ENCODE results near the gene IRGC. TPM values are rescaled to one million over a fixed set of nuclear protein-coding genes. Genes with fewer than 3 reads are reported as not detected.

The IRGC gene
- total RNA-seq, 5 donors from 2014 or later (not counting 1 experiment from before 2014, with no cell fraction given): not detected

DNA sequence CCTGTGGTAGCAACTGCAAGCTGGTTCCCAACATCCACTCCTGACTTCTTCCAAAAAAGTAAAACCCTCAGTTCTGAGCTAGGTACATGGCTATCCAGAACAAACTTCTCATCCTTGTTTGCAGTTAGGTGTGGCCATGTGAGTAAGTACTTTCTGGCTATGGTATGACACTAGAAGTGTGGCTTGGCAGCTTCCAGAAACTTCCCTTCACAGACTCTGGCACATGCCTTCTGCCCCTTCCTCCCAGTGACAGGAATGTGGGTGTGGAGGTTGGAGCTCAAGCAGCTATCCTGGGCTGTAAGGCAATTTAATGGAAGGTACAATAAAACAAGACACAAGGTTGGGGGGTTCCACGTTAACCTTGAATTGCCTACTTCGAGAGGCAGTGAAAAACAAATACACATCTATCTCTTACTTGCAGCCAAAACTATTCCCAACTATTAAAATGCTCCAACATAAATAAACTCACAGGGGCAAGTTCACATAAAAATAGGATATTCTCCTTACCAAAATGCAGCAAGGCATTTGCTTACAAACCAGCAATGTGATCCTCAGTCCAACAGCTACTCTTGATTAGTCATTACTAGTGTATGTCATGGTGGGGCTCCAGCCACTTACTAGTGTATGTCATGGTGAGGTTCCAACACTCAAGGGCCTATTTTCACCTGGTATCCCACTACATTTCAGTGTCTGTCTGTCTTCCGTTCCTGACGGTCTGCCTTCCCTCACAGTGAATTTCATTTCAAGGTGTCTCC lies 35.8 kb downstream of the IRGC start:
- H3K9me3 Mint-ChIP-seq: no peaks in the 10 kb centered on the region
- H3K4me1 Mint-ChIP-seq: peaks cover 42 to 61% (median 45%) of the 10 kb centered on the region in 3 donors
- H3K36me3 Mint-ChIP-seq: peaks cover 36% of the 10 kb centered on the region
- no peak overlapping the region for H3K4me3 Mint-ChIP-seq
- ChIA-PET CTCF (interaction anchor here in 1 of 2 donors (0.5 kb wide), 1 partner anchor 78 kb away, joined by 4 read pairs; no protein-coding TSS in a partner anchor), POLR2A (no interaction called here)
- H3K27ac Mint-ChIP-seq: peak overlapping the region; percentile 72 to 74
- DNase-seq (no peak), ATAC-seq (replicated peaks in 1 of 4) (no peak)
- no peak overlapping the region for H3K4me3 ChIP-seq (ENCODE audit: control insufficient read depth in 1 of 2, extremely low read depth in 1 of 2, low read length in 1 of 2)
- H3K27ac ChIP-seq (ENCODE audit: low read length): no peak overlapping the region
- no peaks in the 10 kb centered on the region for H3K9me3 ChIP-seq
- no peaks in the 10 kb centered on the region for H3K27me3 Mint-ChIP-seq
- peaks cover 2 to 47% of the 10 kb centered on the region in 2 experiments for H3K4me1 ChIP-seq (ENCODE audit: control insufficient read depth in 1 of 2, extremely low read depth in 1 of 2, insufficient read depth in 2 of 2, low read length in 2 of 2)
- peaks cover 19 to 46% of the 10 kb centered on the region in 2 donors for H3K36me3 ChIP-seq (ENCODE audit: control insufficient read depth in 2 of 2, extremely low read depth in 1 of 2, insufficient read depth in 1 of 2, low read length in 1 of 2)
- WGBS (ENCODE audit: insufficient coverage): 100% methylated on average over 1 of the region's 4 CpGs
- H3K27me3 ChIP-seq (replicated peaks in 1 of 2; ENCODE audit: control insufficient read depth in 2 of 2, extremely low read depth in 1 of 2, insufficient read depth in 2 of 2, low read length in 1 of 2): no peaks in the 10 kb centered on the region

DNA sequence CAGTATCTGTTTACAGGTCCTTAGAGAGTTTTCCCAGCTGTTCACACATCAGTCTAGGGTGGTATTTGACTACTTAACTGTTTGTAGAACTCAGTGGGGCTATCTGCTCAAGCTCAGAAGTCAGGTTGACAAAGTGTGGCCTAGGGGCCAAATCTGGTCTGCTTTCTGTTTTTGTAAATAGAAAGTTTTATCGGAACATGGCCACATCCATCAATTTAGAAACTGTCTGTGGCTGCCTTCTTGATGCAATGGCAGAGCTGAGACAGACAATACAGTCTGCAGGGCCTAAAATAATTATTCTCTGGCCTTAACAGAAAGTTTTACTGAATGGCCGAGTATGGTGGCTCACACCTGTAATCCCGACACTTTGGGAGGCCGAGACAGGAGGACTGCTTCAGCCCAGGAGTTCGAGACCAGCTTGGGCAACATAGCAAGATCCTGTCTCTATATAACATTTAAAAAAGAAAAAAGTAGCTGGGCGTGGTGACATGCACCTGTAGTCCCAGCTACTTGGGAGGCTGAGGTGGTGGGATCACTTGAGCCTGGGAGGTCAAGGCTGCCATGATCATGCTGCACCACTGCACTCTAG lies 36.5 kb downstream of the IRGC start:
- 67% methylated on average over 1 of the region's 6 CpGs for WGBS (ENCODE audit: insufficient coverage)
- peak overlapping the region; percentile 95 for H3K27ac ChIP-seq (ENCODE audit: low read length)
- H3K27ac Mint-ChIP-seq: peak overlapping the region in 1 of 2 donors; percentile 72
- H3K4me3 Mint-ChIP-seq: no peak overlapping the region
- peaks cover 32% of the 10 kb centered on the region for H3K36me3 Mint-ChIP-seq
- H3K27me3 Mint-ChIP-seq: no peaks in the 10 kb centered on the region
- DNase-seq (no peak), ATAC-seq (replicated peaks in 1 of 4) (no peak)
- peaks cover 19 to 39% of the 10 kb centered on the region in 2 donors for H3K36me3 ChIP-seq (ENCODE audit: control insufficient read depth in 2 of 2, extremely low read depth in 1 of 2, insufficient read depth in 1 of 2, low read length in 1 of 2)
- H3K4me1 ChIP-seq (ENCODE audit: control insufficient read depth in 1 of 2, extremely low read depth in 1 of 2, insufficient read depth in 2 of 2, low read length in 2 of 2): peaks cover 2 to 45% of the 10 kb centered on the region in 2 experiments
- POLR2A ChIA-PET: no interaction called here
- CTCF ChIA-PET: interaction anchor here in 1 of 2 donors (1.0 kb wide), 1 partner anchor 84 kb away, joined by 3 read pairs; no protein-coding TSS in a partner anchor
- H3K4me3 ChIP-seq (ENCODE audit: control insufficient read depth in 1 of 2, extremely low read depth in 1 of 2, low read length in 1 of 2): no peak overlapping the region
- H3K9me3 Mint-ChIP-seq: no peaks in the 10 kb centered on the region
- no peaks in the 10 kb centered on the region for H3K9me3 ChIP-seq
- peaks cover 42 to 63% (median 45%) of the 10 kb centered on the region in 3 donors for H3K4me1 Mint-ChIP-seq
- H3K27me3 ChIP-seq (replicated peaks in 1 of 2; ENCODE audit: control insufficient read depth in 2 of 2, extremely low read depth in 1 of 2, insufficient read depth in 2 of 2, low read length in 1 of 2): no peaks in the 10 kb centered on the region

DNA sequence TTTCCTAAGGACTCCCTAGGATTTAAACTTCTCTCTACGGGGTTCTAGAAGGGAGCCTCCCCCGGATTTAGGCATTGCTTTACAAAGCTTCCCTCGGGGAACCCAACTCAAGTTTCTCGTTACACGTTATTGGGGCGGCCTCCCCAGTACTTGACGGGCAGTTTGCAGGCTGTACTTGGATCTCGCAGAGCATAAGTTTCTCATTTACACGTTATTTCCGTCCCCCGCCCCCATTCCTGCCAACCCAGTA lies 38.3 kb downstream of the IRGC start:
- H3K27me3 Mint-ChIP-seq: no peaks in the 10 kb centered on the region
- H3K4me1 ChIP-seq (ENCODE audit: control insufficient read depth in 1 of 2, extremely low read depth in 1 of 2, insufficient read depth in 2 of 2, low read length in 2 of 2): peaks cover 2 to 35% of the 10 kb centered on the region in 2 experiments

DNA sequence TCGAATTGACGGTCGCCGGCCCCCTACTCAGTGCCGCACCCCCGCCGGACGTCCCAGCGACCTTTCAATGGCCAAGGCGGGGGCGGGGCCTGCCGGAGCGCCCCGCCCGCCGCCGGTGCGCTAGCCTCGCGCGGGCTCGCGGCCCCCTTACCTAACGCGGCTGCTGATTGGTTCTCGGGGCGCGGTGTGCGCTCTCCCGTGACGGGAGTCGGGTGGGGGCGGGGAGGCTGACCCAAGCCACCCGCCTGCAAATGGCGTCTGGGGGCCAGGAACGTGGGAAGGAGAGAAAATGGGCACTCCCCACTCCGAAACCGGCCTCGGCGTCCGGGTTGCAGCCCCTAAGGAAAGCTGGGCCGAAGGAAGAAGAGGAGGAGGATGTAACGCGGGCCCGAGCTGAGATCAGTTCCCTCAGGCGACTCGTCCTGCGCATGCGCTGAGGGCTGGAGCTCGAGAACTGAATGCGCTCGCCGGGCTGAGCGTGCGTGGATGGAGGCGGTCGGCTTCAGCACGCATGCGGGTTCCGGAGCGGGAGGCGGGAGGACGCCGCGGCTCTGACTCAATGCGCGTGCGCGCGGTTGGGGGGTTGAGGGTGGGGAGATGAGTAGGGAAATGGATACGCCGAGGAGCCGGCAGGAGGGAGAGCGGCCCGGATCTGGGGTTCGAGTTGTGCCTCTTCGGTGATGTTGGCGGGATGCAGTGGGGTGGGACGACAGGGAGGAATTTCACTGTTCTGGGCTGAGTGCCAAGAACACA lies 38.8 kb downstream of the IRGC start, which contains the start of gene SMG9:
Gene SMG9 (minus strand): TSS at position 460 of the 753 bp plus-strand sequence. CDS start 4,221 bp downstream, outside the sequence.
- Histone ChIP-seq H3K36me3 (ENCODE audit: control insufficient read depth in 2 of 2, extremely low read depth in 1 of 2, insufficient read depth in 1 of 2, low read length in 1 of 2) (peaks cover 8 to 17% of the 10 kb centered on the region in 2 donors), H3K4me3 (ENCODE audit: control insufficient read depth in 1 of 2, extremely low read depth in 1 of 2, low read length in 1 of 2) (peak within 1 kb of the TSS; percentile 75 to 91), H3K27me3 (replicated peaks in 1 of 2; ENCODE audit: control insufficient read depth in 2 of 2, extremely low read depth in 1 of 2, insufficient read depth in 2 of 2, low read length in 1 of 2) (no peaks in the 10 kb centered on the region), H3K4me1 (ENCODE audit: control insufficient read depth in 1 of 2, extremely low read depth in 1 of 2, insufficient read depth in 2 of 2, low read length in 2 of 2) (peaks cover 2 to 35% of the 10 kb centered on the region in 2 experiments), H3K27ac (ENCODE audit: low read length) (peak within 1 kb of the TSS; percentile 95), H3K9me3 (no peaks in the 10 kb centered on the region)
- POLR2A ChIA-PET: interaction anchor here (0.6 to 1.0 kb wide), 7 partner anchors 10 to 296 kb away, joined by 3 to 5 read pairs (median 4); no protein-coding TSS in a partner anchor
- Mint-ChIP-seq H3K36me3 (peaks cover 17% of the 10 kb centered on the region), H3K9me3 (no peaks in the 10 kb centered on the region), H3K27ac (peak within 1 kb of the TSS; percentile 97 to 98), H3K27me3 (no peaks in the 10 kb centered on the region), H3K4me1 (peaks cover 38 to 58% (median 45%) of the 10 kb centered on the region in 3 donors), H3K4me3 (peak within 1 kb of the TSS; percentile 94 to 98 (median 98))
- ATAC-seq (replicated peaks in 1 of 4) (peak; percentile 85 to 90 (median 88)), DNase-seq (peak; percentile 96 to 100 (median 98))
- WGBS (ENCODE audit: insufficient coverage): under 1% methylated on average over 67 of the region's 79 CpGs
- CTCF ChIA-PET: interaction anchor here (0.6 to 2.3 kb wide), 8 partner anchors 8 to 200 kb away, joined by 3 to 13 read pairs (median 4); no protein-coding TSS in a partner anchor

More for the DNA sequence above, 38.3 kb downstream of the IRGC start:
- peak overlapping the region; percentile 95 for H3K27ac ChIP-seq (ENCODE audit: low read length)
- Mint-ChIP-seq H3K36me3 (peaks cover 20% of the 10 kb centered on the region), H3K4me3 (peak overlapping the region; percentile 94 to 98 (median 98)), H3K9me3 (no peaks in the 10 kb centered on the region), H3K27ac (peak overlapping the region; percentile 87 to 98), H3K4me1 (peaks cover 38 to 56% (median 45%) of the 10 kb centered on the region in 3 donors)
- no peak for DNase-seq
- no peak for ATAC-seq (replicated peaks in 1 of 4)
- peak overlapping the region; percentile 75 to 91 for H3K4me3 ChIP-seq (ENCODE audit: control insufficient read depth in 1 of 2, extremely low read depth in 1 of 2, low read length in 1 of 2)
- ChIA-PET CTCF (interaction anchor here in 1 of 2 donors (0.9 to 2.3 kb wide), 5 partner anchors 9 to 86 kb away, joined by 4 to 13 read pairs (median 5); no protein-coding TSS in a partner anchor), POLR2A (interaction anchor here (0.6 to 1.0 kb wide), 4 partner anchors 11 to 290 kb away, joined by 3 to 4 read pairs (median 4); no protein-coding TSS in a partner anchor)
- no peaks in the 10 kb centered on the region for H3K27me3 ChIP-seq (replicated peaks in 1 of 2; ENCODE audit: control insufficient read depth in 2 of 2, extremely low read depth in 1 of 2, insufficient read depth in 2 of 2, low read length in 1 of 2)
- no peaks in the 10 kb centered on the region for H3K9me3 ChIP-seq
- peaks cover 9 to 22% of the 10 kb centered on the region in 2 donors for H3K36me3 ChIP-seq (ENCODE audit: control insufficient read depth in 2 of 2, extremely low read depth in 1 of 2, insufficient read depth in 1 of 2, low read length in 1 of 2)
- 1% methylated on average over 11 of the region's 11 CpGs for WGBS (ENCODE audit: insufficient coverage)

DNA sequence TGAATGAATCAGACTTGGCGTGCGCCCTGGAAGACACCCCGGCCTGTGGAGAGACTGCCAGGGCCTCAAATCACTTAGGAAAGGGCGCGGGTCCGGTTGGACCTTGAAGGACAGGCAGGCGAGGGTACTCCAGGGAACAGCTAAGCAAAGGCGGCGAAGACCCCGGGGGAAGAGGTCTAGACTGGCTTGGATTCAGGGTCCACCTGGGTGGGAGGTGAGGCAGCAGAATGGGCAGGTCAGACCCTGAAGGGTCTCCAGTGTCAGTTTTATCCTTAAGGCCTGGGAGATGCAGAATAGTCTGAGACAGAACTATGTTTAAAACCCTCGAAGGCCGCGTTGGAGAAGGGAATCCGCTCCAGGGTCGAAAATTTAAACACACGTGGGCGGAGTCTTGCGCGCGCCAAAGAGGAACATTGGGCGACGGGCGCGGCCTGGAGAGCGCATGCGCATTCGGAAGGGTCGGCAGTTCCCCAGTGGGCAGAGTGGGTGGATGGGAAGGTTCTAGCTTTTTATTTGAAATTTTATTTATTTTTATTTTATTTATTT lies 39.5 kb downstream of the IRGC start:
- ATAC-seq (replicated peaks in 1 of 4) (peak; percentile 20 to 37 (median 26)), DNase-seq (peak; percentile 41 to 86 (median 65))
- H3K9me3 ChIP-seq: no peaks in the 10 kb centered on the region
- peak overlapping the region; percentile 97 to 98 for H3K27ac Mint-ChIP-seq
- WGBS (ENCODE audit: insufficient coverage): 0% methylated on average over 19 of the region's 28 CpGs
- peak overlapping the region; percentile 75 to 91 for H3K4me3 ChIP-seq (ENCODE audit: control insufficient read depth in 1 of 2, extremely low read depth in 1 of 2, low read length in 1 of 2)
- no peaks in the 10 kb centered on the region for H3K27me3 ChIP-seq (replicated peaks in 1 of 2; ENCODE audit: control insufficient read depth in 2 of 2, extremely low read depth in 1 of 2, insufficient read depth in 2 of 2, low read length in 1 of 2)
- H3K4me1 Mint-ChIP-seq: peaks cover 38 to 54% (median 40%) of the 10 kb centered on the region in 3 donors
- H3K27ac ChIP-seq (ENCODE audit: low read length): peak overlapping the region; percentile 95
- peaks cover 8 to 10% of the 10 kb centered on the region in 2 donors for H3K36me3 ChIP-seq (ENCODE audit: control insufficient read depth in 2 of 2, extremely low read depth in 1 of 2, insufficient read depth in 1 of 2, low read length in 1 of 2)
- peak overlapping the region; percentile 94 to 98 (median 98) for H3K4me3 Mint-ChIP-seq
- POLR2A ChIA-PET: interaction anchor here (0.6 to 1.0 kb wide), 3 partner anchors 227 to 297 kb away, joined by 3 to 5 read pairs (median 4); no protein-coding TSS in a partner anchor
- peaks cover 10% of the 10 kb centered on the region for H3K36me3 Mint-ChIP-seq
- CTCF ChIA-PET: interaction anchor here (0.6 to 2.3 kb wide), 8 partner anchors 9 to 200 kb away, joined by 3 to 13 read pairs (median 4); no protein-coding TSS in a partner anchor
- H3K27me3 Mint-ChIP-seq: no peaks in the 10 kb centered on the region
- H3K4me1 ChIP-seq (ENCODE audit: control insufficient read depth in 1 of 2, extremely low read depth in 1 of 2, insufficient read depth in 2 of 2, low read length in 2 of 2): peaks cover 2 to 35% of the 10 kb centered on the region in 2 experiments
- H3K9me3 Mint-ChIP-seq: no peaks in the 10 kb centered on the region
